Hypothalamus (tissue), 51 donors: Measurements from ENCODE around the gene AFAP1L1.
"Not testable (repeated sequence)": the region's sequence is repeated elsewhere in the genome, so short reads cannot be mapped to it uniquely, and the experiment has no call there.

Source experiments
- DNase-seq, 51 donors: peaks; one replicate each; lab custom pipeline; 2025; lab: John Stamatoyannopoulos, UW

AFAP1L1 gene

GRCh38 chr5:149386166-149386565 lies 114.5 kb downstream of the AFAP1L1 start:
- no peak for DNase-seq

DNA sequence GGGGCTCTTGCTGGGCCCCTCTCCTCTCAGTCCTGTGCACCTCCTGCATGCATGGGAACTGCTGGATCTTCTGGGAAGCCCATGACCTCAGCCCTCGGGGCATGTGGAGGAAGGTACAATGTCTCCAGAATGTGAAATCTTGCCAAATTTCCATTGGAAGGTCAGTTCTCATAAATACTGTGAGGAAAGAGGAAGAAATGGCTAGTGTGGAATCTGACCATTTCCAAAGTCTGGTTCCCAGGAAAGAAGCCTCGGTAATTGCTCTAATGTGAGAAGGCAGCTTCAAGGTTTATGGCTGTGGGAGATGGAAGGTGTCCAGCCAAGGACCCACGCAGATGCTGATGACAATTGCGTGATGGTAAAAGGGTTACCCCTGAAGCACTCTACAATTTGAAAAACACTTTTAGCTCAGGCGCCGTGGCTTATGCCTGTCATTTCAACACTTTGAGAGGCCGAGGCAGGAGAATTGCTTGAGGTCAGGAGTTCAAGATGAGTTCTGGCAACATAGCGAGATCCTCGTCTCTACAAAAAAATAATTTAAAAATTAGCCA lies 115.5 kb downstream of the AFAP1L1 start:
- DNase-seq = no peak

GRCh38 chr5:149387982-149388381 lies 116.3 kb downstream of the AFAP1L1 start:
- DNase-seq = no peak

DNA sequence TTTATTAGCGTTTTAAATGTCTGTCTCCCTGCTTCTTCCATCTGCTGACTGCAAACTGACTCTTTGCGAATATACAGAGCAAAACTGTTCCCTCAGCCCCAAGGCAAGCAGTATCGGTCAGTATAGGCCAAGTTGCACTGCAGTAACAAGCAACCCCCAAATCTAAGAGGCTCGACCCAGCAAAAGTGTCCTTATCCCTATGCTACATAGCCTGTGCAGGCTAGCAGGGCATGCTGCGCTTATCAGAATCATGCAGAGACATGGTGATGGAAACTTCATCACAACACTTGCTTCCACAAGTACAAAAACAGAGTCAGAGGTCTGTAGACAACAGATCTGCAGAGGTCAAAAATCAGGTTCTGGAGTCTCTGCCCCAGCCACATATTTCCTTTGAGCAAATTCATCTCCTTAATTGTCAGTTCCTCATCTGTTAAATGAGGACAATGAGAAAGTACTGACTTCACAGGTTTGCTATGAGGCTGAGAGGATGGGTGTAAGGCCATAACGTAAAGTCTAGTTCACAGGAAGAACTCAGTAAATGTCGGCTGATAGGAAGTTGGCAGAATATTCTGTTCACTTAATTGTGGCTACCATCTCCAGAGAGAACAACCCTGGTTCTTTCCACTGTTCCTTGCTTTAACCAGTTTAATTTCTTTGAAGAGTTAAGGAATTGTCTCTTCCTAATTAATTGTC lies 117.0 kb downstream of the AFAP1L1 start:
- DNase-seq = no peak

DNA sequence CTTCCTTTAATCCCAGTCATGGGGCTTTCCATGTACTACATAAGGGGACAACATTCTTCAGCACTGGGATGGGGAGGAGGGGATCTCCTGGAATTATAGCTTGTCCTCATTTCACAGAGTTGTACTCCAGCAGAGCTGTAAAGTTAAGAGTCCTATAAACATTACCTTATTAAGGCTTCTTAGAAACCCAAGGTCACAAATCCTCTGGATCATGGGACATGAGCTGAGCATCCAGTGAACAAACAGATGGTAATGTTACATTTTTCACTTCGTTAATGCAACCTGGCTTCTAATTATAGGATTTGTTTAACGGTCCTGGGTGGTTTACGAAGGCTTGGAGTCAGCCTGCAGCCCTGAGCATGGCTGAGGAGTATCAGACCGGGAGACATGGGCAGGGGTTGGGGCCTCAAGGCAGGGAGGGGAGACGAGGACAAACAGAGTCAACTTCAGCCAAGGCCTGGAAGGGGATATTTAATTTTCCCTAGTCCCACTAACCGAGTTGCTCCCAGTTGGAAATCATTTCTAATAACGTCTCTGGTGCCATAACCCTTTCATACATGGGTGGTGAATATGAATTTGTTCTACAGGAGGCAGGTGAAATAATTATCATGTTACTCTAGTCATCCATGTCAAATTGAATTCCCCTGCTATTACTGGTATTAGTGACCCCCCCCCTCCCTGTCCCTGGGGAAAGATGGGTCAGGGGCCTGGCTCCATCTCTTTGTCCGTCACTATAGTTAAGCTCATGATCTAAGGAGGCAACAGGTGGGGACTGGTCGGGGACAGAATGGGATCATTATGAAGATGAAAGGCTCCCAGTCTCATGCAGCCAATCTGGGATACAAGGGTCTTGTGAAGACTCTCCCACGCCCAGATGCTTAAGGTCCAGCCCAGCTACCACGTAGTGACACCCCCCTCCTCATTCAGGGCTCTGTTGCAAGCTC lies 118.2 kb downstream of the AFAP1L1 start:
- no peak for DNase-seq

- DNase-seq = not testable (repeated sequence)
Measured at GRCh38 chr5:149391076-149391475, 119.4 kb downstream of the AFAP1L1 start.
